ENCODE data around the gene UQCRC1. TPM values are rescaled to one million over a fixed set of nuclear protein-coding genes. Genes with fewer than 3 reads are reported as not detected.

The UQCRC1 gene
- polyA plus RNA-seq, 2 of the 4 experiments (the other 2 are of a cell fraction), result 256 to 279 TPM

- H3K9me3 ChIP-seq, result no peaks in the 10 kb centered on the region
- H3K4me2 ChIP-seq, result no peak overlapping the region
- ATAC-seq (no peak), FAIRE-seq (no peak), DNase-seq (ENCODE audit: low read depth in 1 of 2, low spot score in 1 of 2) (no peak)
- H3K4me3 ChIP-seq, result no peak overlapping the region
- TF ChIP-seq EHMT2 (IDR thresholded peaks at IDR 0.05; ENCODE audit: low read depth) (no peak), CHD2 (IDR thresholded peaks at IDR 0.05; ENCODE audit: low read length, partially characterized antibody) (no peak), EP300 (IDR thresholded peaks at IDR 0.05) (no peak), RFX5 (IDR thresholded peaks at IDR 0.05) (no peak), ATOH8 (CRISPR knock-in tag; IDR thresholded peaks at IDR 0.05; ENCODE audit: low read depth) (no peak), RAD21 (conservative IDR thresholded peaks at IDR 0.05 in 1 of 2, IDR thresholded peaks at IDR 0.05 in 1 of 2) (no peak), E2F6 (IDR thresholded peaks at IDR 0.05; ENCODE audit: borderline replicate concordance, low read depth) (no peak), CEBPB (IDR thresholded peaks at IDR 0.05) (no peak), HEYL (CRISPR knock-in tag; IDR thresholded peaks at IDR 0.05) (no peak), SREBF2 (IDR thresholded peaks at IDR 0.05) (no peak), HOXB5 (CRISPR knock-in tag; IDR thresholded peaks at IDR 0.05) (no peak), PBX3 (IDR thresholded peaks at IDR 0.05) (no peak), BHLHE40 (IDR thresholded peaks at IDR 0.05; ENCODE audit: low read depth, low read length) (no peak), SMC3 (IDR thresholded peaks at IDR 0.05) (no peak), MAZ (IDR thresholded peaks at IDR 0.05; ENCODE audit: borderline replicate concordance, low read depth, low read length) (no peak), ESRRA (IDR thresholded peaks at IDR 0.05; ENCODE audit: borderline replicate concordance, low read length) (no peak), HOXB13 (CRISPR knock-in tag; IDR thresholded peaks at IDR 0.05; ENCODE audit: low read depth) (no peak), RARB (CRISPR knock-in tag; IDR thresholded peaks at IDR 0.05) (no peak), MYC (IDR thresholded peaks at IDR 0.05; ENCODE audit: borderline replicate concordance, low read length) (no peak)
- TF ChIP-seq, protein P1, sequence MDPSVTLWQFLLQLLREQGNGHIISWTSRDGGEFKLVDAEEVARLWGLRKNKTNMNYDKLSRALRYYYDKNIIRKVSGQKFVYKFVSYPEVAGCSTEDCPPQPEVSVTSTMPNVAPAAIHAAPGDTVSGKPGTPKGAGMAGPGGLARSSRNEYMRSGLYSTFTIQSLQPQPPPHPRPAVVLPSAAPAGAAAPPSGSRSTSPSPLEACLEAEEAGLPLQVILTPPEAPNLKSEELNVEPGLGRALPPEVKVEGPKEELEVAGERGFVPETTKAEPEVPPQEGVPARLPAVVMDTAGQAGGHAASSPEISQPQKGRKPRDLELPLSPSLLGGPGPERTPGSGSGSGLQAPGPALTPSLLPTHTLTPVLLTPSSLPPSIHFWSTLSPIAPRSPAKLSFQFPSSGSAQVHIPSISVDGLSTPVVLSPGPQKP (IDR thresholded peaks at IDR 0.05; ENCODE audit: low read depth, low read length), result no peak
- H3K4me1 ChIP-seq, result peaks cover 13% of the 10 kb centered on the region
- peak overlapping the region in 1 of 2 experiments; percentile 21; a peak in 1 of 6 replicates for H3K27ac ChIP-seq
- ChIA-PET POLR2A (no interaction called here), CTCF (no interaction called here)
- 85% methylated on average over 4 of the region's 7 CpGs for WGBS (ENCODE audit: missing lambda C conversion rate)
These were observed 36.9 kb downstream of the UQCRC1 start for GRCh38 chr3:48572517-48572916.

- peak overlapping the region in 1 of 2 experiments; percentile 28; a peak in 1 of 6 replicates for H3K27ac ChIP-seq
- CTCF ChIA-PET, result no interaction called here
- no peak for FAIRE-seq
These were observed 37.5 kb downstream of the UQCRC1 start for GRCh38 chr3:48571938-48572337.

More at GRCh38 chr3:48571938-48572337, 37.5 kb downstream of the UQCRC1 start:
- Histone ChIP-seq H3K4me1 (peaks cover 19% of the 10 kb centered on the region), H3K4me3 (no peak overlapping the region), H3K9me3 (no peaks in the 10 kb centered on the region), H3K4me2 (no peak overlapping the region)
- no peak for DNase-seq (ENCODE audit: low read depth in 1 of 2, low spot score in 1 of 2)
- ATAC-seq, result no peak
- no peak for TF ChIP-seq EP300 (IDR thresholded peaks at IDR 0.05)
- no peak for TF ChIP-seq NPAS2 (CRISPR knock-in tag; IDR thresholded peaks at IDR 0.05; ENCODE audit: borderline replicate concordance)
- no peak for TF ChIP-seq HMGXB4 (CRISPR knock-in tag; IDR thresholded peaks at IDR 0.05; ENCODE audit: borderline replicate concordance)
- TF ChIP-seq MYC (IDR thresholded peaks at IDR 0.05; ENCODE audit: borderline replicate concordance, low read length), result no peak
- TF ChIP-seq NR3C1 (IDR thresholded peaks at IDR 0.05), result no peak
- no peak for TF ChIP-seq MAX (IDR thresholded peaks at IDR 0.05)
- no peak for TF ChIP-seq TP53 (CRISPR knock-in tag; IDR thresholded peaks at IDR 0.05)
- no peak for TF ChIP-seq GATA3 (IDR thresholded peaks at IDR 0.05; ENCODE audit: borderline replicate concordance)
- TF ChIP-seq TFCP2L1 (CRISPR knock-in tag; IDR thresholded peaks at IDR 0.05), result no peak
- no peak for TF ChIP-seq SMC3 (IDR thresholded peaks at IDR 0.05)
- no peak for TF ChIP-seq MAZ (IDR thresholded peaks at IDR 0.05; ENCODE audit: borderline replicate concordance, low read depth, low read length)
- 89% methylated on average over 9 of the region's 12 CpGs for WGBS (ENCODE audit: missing lambda C conversion rate)
- POLR2A ChIA-PET, result interaction anchor here (0.5 kb wide), 1 partner anchor 8 kb away, joined by 4 read pairs; no protein-coding TSS in a partner anchor

All from A549 (cell line).